Pancreas (tissue), 10 donors: ENCODE results near the gene C17orf67. TPM values are rescaled to one million over a fixed set of nuclear protein-coding genes. Genes with fewer than 3 reads are reported as not detected.

ENCODE experiments used
- ATAC-seq, 4 donors: fragments of 200-7000 bp; cut with Tn5 transposase; one replicate each; pipeline versions ENCODE4 v1.8.0 to v1.9.1; 2020; ENCODE audit warnings: mild to moderate bottlenecking in 4 of 4, moderate library complexity in 4 of 4
- DNase-seq, 6 donors: peaks; one replicate each; pipeline ENCODE4 v3.0.0-alpha.2; 2020
- FAIRE-seq: peaks from 2 replicates; lab custom pipeline; 2012; peaks lifted over from hg19 to GRCh38; lab: Jason Lieb, UNC
- H3K27ac ChIP-seq, 4 donors: fragments of 200-600 bp; sonication (generic); 1 replicate in 3 of 4; 2 replicates in 1 of 4; pipeline versions ENCODE4 v1.5.0 to v1.8.0; 2020
- H3K27me3 ChIP-seq, 4 donors: fragments of 200-600 bp; one replicate each; pipeline ENCODE4 v1.8.0; 2021
- H3K36me3 ChIP-seq, 3 donors: fragments of 200-600 bp; sonication (generic) in 1 of 3; one replicate each; pipeline versions ENCODE4 v1.5.0 to v1.8.0; 2020 to 2021
- H3K4me1 ChIP-seq, 3 donors: fragments of 200-600 bp; one replicate each; pipeline ENCODE4 v1.8.0; 2021
- H3K4me3 ChIP-seq, 4 donors: fragments of 200-600 bp; sonication (generic) in 2 of 4; one replicate each; pipeline versions ENCODE4 v1.5.0 to v1.8.0; 2020 to 2021
- H3K9me3 ChIP-seq, 4 donors: fragments of 200-600 bp; one replicate each; pipeline ENCODE4 v1.8.0; 2021
- WGBS, 2 donors: extraction: QIAGEN DNeasy Blood & Tissue Kit; methylation state at CpG; one replicate each; pipeline ENCODE4 v1.1.7; 2013; 5-methylcytosine and 5-hydroxymethylcytosine counted together
- intact Hi-C, 3 donors: fragments of 100-400 bp; cut with DNase I; formaldehyde crosslinking; loops; one replicate each; pipeline versions ENCODE4 v1.11.1 to v1.14.2; 2022
- polyA plus RNA-seq, 2 donors: library from polyadenylated mRNA; stranded (reverse); fragments of 200-250 nt; gene quantifications; one replicate each; pipeline ENCODE4 v1.2.3, GENCODE V29; 2013
- total RNA-seq, 6 donors: library from RNA; stranded (reverse); fragmentation: NEBNext Ultra II Directional in 4 of 6; extraction: Animal tissue kit (Norgen Biotek cat#: 25700) in 4 of 6; gene quantifications; one replicate each; pipeline versions ENCODE4 v1.2.1 to v1.2.4, GENCODE V29; 2021 to 2023
- TF ChIP-seq, protein P1 (sequence below), 4 donors: fragments of 200-600 bp; sonication (generic) in 3 of 4; IDR thresholded peaks; one replicate each; pipeline versions ENCODE4 v1.5.0 to v1.8.0; 2021; ENCODE audit warnings: antibody characterized with exemption in 4 of 4
- donor health status: healthy with polysubstance abuse.
- donor health status: DM: no; HTN: no; CAD: no; lungs with moderate emphysema.
- donor health status: DM: no; HTN: no; CAD: no.
- donor health status: control.
- donor health status: control.
- donor health status: Bipolar disorder and iron deficiency.
- donor health status: DM: yes; HTN: yes; CAD: no.
- donor health status: DM: no; HTN: no; CAD: no.
- donor health status: DM: no; HTN: no; CAD: no.
- donor health status: DM: yes; HTN: yes; CAD: no.

C17orf67 gene
- total and polyA plus RNA-seq, 8 donors = 1.0 to 9.6 (median 1.8) TPM

DNA sequence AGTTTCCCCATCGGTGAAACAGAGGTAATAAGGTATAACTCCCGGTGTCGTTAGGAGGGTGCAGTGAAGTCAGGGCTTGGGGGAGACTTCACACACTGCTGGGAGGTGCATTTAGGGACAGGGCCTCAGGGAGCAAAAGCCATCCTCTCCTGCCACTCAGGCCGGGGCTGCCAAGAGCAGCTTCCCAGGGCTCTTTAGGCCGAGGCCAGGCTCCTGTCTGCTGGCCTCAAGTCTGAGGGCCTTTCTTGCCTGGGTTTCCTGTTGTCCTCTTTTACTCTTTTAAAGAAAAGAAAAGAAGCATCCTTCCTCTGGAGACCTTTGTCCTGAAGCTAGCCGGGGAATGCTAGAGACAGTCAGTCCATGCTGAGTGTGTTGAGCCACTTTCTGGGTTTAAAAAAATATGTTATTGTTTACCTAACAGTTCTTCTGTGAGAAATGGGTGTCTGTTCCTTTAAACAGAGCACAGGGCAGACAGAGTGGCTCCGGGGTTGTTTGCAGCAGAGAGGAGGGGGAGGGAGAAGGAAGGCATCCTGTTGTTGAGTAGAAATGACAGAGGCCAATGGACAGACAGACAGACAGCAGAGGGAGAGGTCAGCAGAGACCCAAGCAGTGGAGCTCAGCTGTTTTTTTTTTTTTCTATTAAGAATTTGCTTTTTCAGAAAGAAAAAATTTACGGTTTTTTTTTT is 79.1 kb downstream of the C17orf67 start:
- DNase-seq (no peak), ATAC-seq (no peak)

DNA sequence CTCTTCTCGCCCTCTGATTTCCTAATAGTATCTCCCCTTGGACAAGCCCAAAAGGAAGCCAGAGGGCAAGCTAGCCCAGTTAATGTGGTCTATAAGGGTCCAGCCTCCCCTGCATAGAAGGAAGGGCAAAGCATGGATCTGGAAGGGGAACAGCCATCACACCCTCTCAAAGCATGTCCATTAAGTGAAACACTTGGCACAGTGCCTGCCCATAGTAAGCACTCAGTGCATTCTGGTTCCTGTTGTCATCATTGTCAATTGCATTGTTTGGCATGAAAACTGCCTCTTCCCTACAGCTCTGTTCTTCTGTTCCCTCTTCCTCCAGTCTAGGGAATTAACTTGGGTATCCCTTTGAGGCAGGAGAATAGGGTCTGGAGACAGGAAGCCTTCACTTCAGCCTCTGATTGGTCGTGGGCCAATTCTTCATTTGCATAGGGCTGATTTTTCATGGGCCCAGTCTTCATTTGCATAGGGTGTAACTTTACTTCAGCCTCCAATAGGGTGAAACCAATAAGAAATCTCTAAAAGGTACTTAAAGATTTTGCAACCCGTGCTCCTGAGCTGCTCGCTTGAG is 81.4 kb downstream of the C17orf67 start:
- 74 to 85% methylated on average over 4 of the region's 4 CpGs for WGBS, 2 donors
- FAIRE-seq (no peak), DNase-seq (no peak)

More for the DNA sequence above, 79.1 kb downstream of the C17orf67 start:
- Histone ChIP-seq H3K27me3 (no peaks in the 10 kb centered on the region), H3K9me3 (no peaks in the 10 kb centered on the region), H3K4me3 (no peak overlapping the region), H3K36me3 (no peaks in the 10 kb centered on the region), H3K4me1 (no peaks in the 10 kb centered on the region), H3K27ac (no peak overlapping the region)
- 35 to 38% methylated on average over 8 of the region's 8 CpGs for WGBS, 2 donors
- intact Hi-C loops = no loop called here
- FAIRE-seq = no peak
- TF ChIP-seq, protein P1, sequence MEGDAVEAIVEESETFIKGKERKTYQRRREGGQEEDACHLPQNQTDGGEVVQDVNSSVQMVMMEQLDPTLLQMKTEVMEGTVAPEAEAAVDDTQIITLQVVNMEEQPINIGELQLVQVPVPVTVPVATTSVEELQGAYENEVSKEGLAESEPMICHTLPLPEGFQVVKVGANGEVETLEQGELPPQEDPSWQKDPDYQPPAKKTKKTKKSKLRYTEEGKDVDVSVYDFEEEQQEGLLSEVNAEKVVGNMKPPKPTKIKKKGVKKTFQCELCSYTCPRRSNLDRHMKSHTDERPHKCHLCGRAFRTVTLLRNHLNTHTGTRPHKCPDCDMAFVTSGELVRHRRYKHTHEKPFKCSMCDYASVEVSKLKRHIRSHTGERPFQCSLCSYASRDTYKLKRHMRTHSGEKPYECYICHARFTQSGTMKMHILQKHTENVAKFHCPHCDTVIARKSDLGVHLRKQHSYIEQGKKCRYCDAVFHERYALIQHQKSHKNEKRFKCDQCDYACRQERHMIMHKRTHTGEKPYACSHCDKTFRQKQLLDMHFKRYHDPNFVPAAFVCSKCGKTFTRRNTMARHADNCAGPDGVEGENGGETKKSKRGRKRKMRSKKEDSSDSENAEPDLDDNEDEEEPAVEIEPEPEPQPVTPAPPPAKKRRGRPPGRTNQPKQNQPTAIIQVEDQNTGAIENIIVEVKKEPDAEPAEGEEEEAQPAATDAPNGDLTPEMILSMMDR (IDR thresholded peaks at IDR 0.05) = no peak

DNA sequence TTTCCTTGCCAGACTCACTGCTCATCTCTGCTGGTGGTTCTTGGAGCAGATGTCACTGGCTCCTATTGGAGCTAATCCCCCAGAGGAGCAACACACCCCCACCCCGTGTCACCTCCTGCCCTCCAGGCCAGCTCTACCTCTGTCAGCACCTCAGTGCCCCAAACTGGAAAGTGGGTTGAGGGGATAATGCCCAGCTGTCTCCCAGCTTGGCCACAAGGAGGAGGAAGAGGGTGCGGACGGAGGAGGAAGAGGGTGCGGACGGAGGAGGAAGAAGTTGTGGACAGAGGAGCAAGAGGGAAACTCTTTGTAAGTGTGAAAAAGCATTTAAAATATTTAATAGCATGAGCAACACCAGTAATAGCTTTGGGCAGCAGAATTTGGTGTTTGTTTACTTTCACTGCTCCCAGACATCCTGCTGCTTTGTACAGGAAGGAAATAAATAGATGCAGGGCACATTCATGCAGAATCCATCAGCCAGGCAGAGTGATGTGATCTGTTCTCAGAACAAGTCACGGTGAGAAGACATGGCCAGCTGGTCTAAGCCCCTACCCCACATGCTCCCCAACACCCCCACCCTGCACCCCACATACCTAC is 82.5 kb downstream of the C17orf67 start:
- 69 to 72% methylated on average over 6 of the region's 6 CpGs for WGBS, 2 donors

More for the DNA sequence above, 81.4 kb downstream of the C17orf67 start:
- no peak for ATAC-seq
- Histone ChIP-seq H3K36me3 (no peaks in the 10 kb centered on the region), H3K9me3 (no peaks in the 10 kb centered on the region), H3K27ac (no peak overlapping the region), H3K4me1 (no peaks in the 10 kb centered on the region), H3K27me3 (no peaks in the 10 kb centered on the region), H3K4me3 (no peak overlapping the region)
- TF ChIP-seq, protein P1 (IDR thresholded peaks at IDR 0.05) = no peak
- intact Hi-C loops = no loop called here

DNA sequence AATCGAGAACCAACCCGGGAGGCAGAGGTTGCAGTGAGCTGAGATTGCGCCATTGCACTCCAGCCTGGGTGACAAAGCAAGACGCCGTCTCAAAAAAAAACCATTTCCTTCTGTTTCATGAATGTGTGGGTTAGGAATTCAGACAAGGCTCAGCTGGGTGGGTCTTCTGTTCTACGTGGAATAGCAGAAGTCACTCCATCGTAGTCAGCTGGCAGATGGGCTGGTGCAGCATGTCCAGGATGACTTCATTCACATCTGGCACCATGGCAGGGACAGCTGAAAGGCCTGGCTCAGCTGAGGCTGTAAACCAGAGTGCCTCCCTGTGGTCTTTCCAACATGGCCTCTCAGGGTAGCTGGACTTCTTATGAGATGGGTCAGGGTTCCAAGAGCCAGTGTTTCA is 89.0 kb downstream of the C17orf67 start:
- Histone ChIP-seq H3K9me3 (no peaks in the 10 kb centered on the region), H3K4me3 (no peak overlapping the region), H3K4me1 (no peaks in the 10 kb centered on the region), H3K27me3 (no peaks in the 10 kb centered on the region), H3K27ac (no peak overlapping the region), H3K36me3 (no peaks in the 10 kb centered on the region)
- DNase-seq = no peak
- TF ChIP-seq, protein P1 (IDR thresholded peaks at IDR 0.05) = no peak
- no peak for FAIRE-seq
- intact Hi-C loops = no loop called here
- WGBS, 2 donors = 85 to 91% methylated on average over 7 of the region's 7 CpGs
- no peak for ATAC-seq

More for the DNA sequence above, 82.5 kb downstream of the C17orf67 start:
- Histone ChIP-seq H3K36me3 (no peaks in the 10 kb centered on the region), H3K4me3 (no peak overlapping the region), H3K4me1 (no peaks in the 10 kb centered on the region), H3K27ac (no peak overlapping the region), H3K27me3 (no peaks in the 10 kb centered on the region), H3K9me3 (no peaks in the 10 kb centered on the region)
- FAIRE-seq = no peak
- no peak for ATAC-seq
- DNase-seq = no peak
- TF ChIP-seq, protein P1 (IDR thresholded peaks at IDR 0.05) = no peak
- intact Hi-C loops = no loop called here

DNA sequence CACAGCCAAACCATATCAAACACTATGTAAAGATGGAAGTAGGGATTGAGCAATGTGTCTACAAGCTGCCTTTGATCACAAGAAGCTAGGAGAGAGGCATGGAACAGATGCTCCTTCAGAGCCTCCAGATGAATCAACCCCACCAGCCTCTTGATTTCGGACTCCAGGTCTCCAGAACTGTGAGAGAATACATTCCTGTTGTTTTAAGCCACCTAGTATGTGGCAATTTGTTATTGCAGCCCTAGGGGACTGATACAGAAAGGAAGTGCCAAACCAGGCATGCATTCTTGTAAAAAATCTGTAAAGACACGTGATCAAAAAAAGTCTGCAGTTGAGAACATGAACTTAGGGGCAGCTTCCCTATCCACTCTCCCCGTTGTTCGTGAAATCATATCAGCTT is 91.1 kb downstream of the C17orf67 start:
- TF ChIP-seq, protein P1 (IDR thresholded peaks at IDR 0.05) = no peak
- no peak for ATAC-seq
- no peaks in the 10 kb centered on the region for H3K9me3 ChIP-seq
- no peak for FAIRE-seq
- H3K4me1 ChIP-seq = no peaks in the 10 kb centered on the region
- no peak overlapping the region for H3K4me3 ChIP-seq
- intact Hi-C loops = no loop called here
- H3K27me3 ChIP-seq = no peaks in the 10 kb centered on the region
- WGBS, 2 donors = 56 to 62% methylated on average over 4 of the region's 4 CpGs
- H3K27ac ChIP-seq = no peak overlapping the region
- DNase-seq = no peak
- H3K36me3 ChIP-seq = no peaks in the 10 kb centered on the region
